K562 (cell line): Measurements from ENCODE around the gene MTO1. TPM values are rescaled to one million over a fixed set of nuclear protein-coding genes. Genes with fewer than 3 reads are reported as not detected.

ENCODE experiments used
- CEBPZ ChIP-seq: fragments of 150-350 bp; IDR thresholded peaks from 2 replicates; pipeline ENCODE4 v1.6.1; 2014; ENCODE audit warnings: low read depth, mild to moderate bottlenecking, low read length, borderline replicate concordance
- CREB1 ChIP-seq, 2 experiments: sonication (generic) in 1 of 2; formaldehyde crosslinking in 1 of 2; IDR thresholded peaks; 2 replicates each; pipeline versions ENCODE4 v1.6.1 to v1.8.0; 2012 to 2022; ENCODE audit warnings: inconsistent platforms in 1 of 2, mild to moderate bottlenecking in 1 of 2, missing genetic modification reagents in 1 of 2, moderate library complexity in 1 of 2
- CXXC5 ChIP-seq: fragments of 250-450 bp; sonication (Bioruptor Pico); IDR thresholded peaks from 2 replicates; pipeline ENCODE4 v1.8.0; 2022; ENCODE audit warnings: inconsistent platforms, mild to moderate bottlenecking, moderate library complexity
- HMG20A ChIP-seq: fragments of 450-650 bp; formaldehyde crosslinking; conservative IDR thresholded peaks from 2 replicates; pipeline ENCODE4 v1.4.0; 2020; ENCODE audit warnings: mild to moderate bottlenecking, mixed read lengths
- HNRNPLL ChIP-seq: fragments of 200-400 bp; formaldehyde crosslinking; IDR thresholded peaks from 2 replicates; pipeline ENCODE4 v1.6.1; 2017; ENCODE audit warnings: low read length, low read depth, mild to moderate bottlenecking; ENCODE audit not compliant: poor library complexity, severe bottlenecking
- IFI16 ChIP-seq: fragments of 250-450 bp; sonication (Bioruptor Pico); IDR thresholded peaks from 2 replicates; pipeline ENCODE4 v2.1.2; 2022; ENCODE audit warnings: mild to moderate bottlenecking, inconsistent platforms
- KAT2B ChIP-seq: IDR thresholded peaks from one replicate; pipeline ENCODE4 v1.6.1; 2012; ENCODE audit warnings: low read depth, mild to moderate bottlenecking, control low read depth, inconsistent platforms, low read length, moderate library complexity
- KLF16 ChIP-seq: IDR thresholded peaks from 2 replicates; pipeline ENCODE4 v1.6.1; 2016; ENCODE audit warnings: antibody characterized with exemption
- MAFK ChIP-seq: IDR thresholded peaks from 2 replicates; pipeline ENCODE4 v1.6.1; 2011; ENCODE audit warnings: low read length, improper control_type of control experiment
- TAF15 ChIP-seq: fragments of 200-400 bp; formaldehyde crosslinking; IDR thresholded peaks from 2 replicates; pipeline ENCODE4 v1.6.1; 2017; ENCODE audit warnings: mild to moderate bottlenecking, low read depth, low read length, moderate library complexity
- ZBTB12 ChIP-seq: fragments of 250-450 bp; sonication (Bioruptor Pico); IDR thresholded peaks from 2 replicates; pipeline ENCODE4 v1.4.0; 2020
- ZNF3 ChIP-seq: fragments of 250-450 bp; sonication (Bioruptor Pico); IDR thresholded peaks from 2 replicates; pipeline ENCODE4 v1.5.0; 2021; ENCODE audit warnings: mild to moderate bottlenecking, moderate library complexity
- ZNF384 ChIP-seq: IDR thresholded peaks from 2 replicates; pipeline ENCODE4 v1.6.1; 2012; ENCODE audit warnings: low read depth, low read length, improper control_type of control experiment
- ZNF583 ChIP-seq: fragments of 250-450 bp; sonication (Bioruptor Pico); IDR thresholded peaks from 2 replicates; pipeline ENCODE4 v1.4.0; 2020
- polyA plus RNA-seq, 8 experiments: library from polyadenylated mRNA; depleted of rRNA in 4 of 8; stranded (reverse) in 5 of 8; unstranded in 3 of 8; fragments of >200 nt; fragmentation: Nextera tagmentation in 2 of 8; fragmentation: Illumina TruSeq in 1 of 8; extraction: Ambion mirVana in 2 of 8; extraction: Trizol in 1 of 8; gene quantifications; 2 replicates each; pipeline versions ENCODE4 v1.2.1 to v1.2.3, GENCODE V29; 2011 to 2014; ENCODE audit warnings: inconsistent platforms in 1 of 8, missing spikeins in 1 of 8
- total RNA-seq, 7 experiments: library from RNA; depleted of rRNA in 6 of 7; stranded (reverse); fragments of >200 nt in 6 of 7; fragmentation: Illumina TruSeq in 2 of 7; extraction: Trizol in 2 of 7; gene quantifications; 2 replicates each; pipeline versions ENCODE4 v1.2.1 to v1.2.3, GENCODE V29; 2011 to 2021; ENCODE audit warnings: low replicate concordance in 1 of 7
- TF ChIP-seq, protein P1 (sequence below): sonication (generic); formaldehyde crosslinking; IDR thresholded peaks from 2 replicates; pipeline ENCODE4 v1.8.1; 2023; ENCODE audit warnings: missing genetic modification reagents, mild to moderate bottlenecking, borderline replicate concordance
- TF ChIP-seq, protein P2 (sequence below): conservative IDR thresholded peaks from 2 replicates; pipeline ENCODE4 v1.6.1; 2011; ENCODE audit warnings: low read depth, mild to moderate bottlenecking, low read length; ENCODE audit not compliant: control insufficient read depth

The MTO1 gene
- total and polyA plus RNA-seq, 9 of the 15 experiments (the other 6 are each of a cell fraction or from before 2014, with no cell fraction given) = 33.4 to 62.3 (median 50.6) TPM

DNA sequence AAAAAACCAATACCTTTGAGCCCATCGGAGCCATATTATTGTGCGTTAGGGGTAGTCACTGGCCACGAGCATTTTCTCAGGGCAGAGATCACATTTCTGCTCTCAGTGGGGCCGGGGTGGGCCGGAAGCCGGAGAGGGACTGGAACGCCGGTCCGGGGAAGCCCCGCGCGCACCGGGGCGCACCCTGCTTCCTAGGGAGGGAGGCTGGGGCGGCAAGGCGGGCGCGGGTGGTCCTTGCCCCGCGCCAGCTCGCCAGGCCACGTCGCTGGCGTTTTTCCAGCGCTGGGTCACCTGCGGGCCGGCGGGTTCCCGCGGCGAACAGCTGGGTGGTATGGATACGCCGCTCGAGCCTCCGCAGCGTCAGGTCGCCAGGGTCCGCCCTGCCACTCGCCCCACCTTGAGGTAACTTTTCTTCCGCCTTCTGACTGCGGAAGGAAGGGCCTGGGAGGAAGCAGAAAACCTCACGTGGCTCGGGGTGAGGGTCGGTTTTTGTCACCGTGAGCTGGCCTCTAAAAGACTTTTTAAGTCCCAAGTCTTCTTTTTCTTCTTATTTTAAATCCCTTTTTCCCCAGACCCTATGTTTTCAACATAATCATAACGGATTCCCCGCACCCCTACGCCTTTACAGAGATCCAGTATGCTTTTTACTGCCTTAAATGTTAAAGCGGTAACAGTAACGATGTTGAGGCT lies 62.0 kb downstream of the MTO1 start (continued):
- TF ChIP-seq CEBPZ (no peak), KLF16 (no peak), KAT2B (no peak), HNRNPLL (peak; percentile 45), ZNF583 (CRISPR knock-in tag) (no peak; the same call in 1 of the 2 replicates), CXXC5 (CRISPR knock-in tag) (peak; percentile 87), CREB1 (IDR thresholded peaks at IDR 0.05) (0 out of 2 replicates have a peak, but pooled peaks have one; percentile 17), CREB1 (CRISPR knock-in tag; IDR thresholded peaks at IDR 0.05) (peak; percentile 28; the same call in 1 of the 2 replicates), MAFK (no peak), ZNF3 (CRISPR knock-in tag) (no peak), ZBTB12 (CRISPR knock-in tag) (no peak), ZNF384 (no peak), TAF15 (no peak), IFI16 (CRISPR knock-in tag) (no peak), HMG20A (CRISPR knock-in tag) (no peak)
- TF ChIP-seq, protein P1, sequence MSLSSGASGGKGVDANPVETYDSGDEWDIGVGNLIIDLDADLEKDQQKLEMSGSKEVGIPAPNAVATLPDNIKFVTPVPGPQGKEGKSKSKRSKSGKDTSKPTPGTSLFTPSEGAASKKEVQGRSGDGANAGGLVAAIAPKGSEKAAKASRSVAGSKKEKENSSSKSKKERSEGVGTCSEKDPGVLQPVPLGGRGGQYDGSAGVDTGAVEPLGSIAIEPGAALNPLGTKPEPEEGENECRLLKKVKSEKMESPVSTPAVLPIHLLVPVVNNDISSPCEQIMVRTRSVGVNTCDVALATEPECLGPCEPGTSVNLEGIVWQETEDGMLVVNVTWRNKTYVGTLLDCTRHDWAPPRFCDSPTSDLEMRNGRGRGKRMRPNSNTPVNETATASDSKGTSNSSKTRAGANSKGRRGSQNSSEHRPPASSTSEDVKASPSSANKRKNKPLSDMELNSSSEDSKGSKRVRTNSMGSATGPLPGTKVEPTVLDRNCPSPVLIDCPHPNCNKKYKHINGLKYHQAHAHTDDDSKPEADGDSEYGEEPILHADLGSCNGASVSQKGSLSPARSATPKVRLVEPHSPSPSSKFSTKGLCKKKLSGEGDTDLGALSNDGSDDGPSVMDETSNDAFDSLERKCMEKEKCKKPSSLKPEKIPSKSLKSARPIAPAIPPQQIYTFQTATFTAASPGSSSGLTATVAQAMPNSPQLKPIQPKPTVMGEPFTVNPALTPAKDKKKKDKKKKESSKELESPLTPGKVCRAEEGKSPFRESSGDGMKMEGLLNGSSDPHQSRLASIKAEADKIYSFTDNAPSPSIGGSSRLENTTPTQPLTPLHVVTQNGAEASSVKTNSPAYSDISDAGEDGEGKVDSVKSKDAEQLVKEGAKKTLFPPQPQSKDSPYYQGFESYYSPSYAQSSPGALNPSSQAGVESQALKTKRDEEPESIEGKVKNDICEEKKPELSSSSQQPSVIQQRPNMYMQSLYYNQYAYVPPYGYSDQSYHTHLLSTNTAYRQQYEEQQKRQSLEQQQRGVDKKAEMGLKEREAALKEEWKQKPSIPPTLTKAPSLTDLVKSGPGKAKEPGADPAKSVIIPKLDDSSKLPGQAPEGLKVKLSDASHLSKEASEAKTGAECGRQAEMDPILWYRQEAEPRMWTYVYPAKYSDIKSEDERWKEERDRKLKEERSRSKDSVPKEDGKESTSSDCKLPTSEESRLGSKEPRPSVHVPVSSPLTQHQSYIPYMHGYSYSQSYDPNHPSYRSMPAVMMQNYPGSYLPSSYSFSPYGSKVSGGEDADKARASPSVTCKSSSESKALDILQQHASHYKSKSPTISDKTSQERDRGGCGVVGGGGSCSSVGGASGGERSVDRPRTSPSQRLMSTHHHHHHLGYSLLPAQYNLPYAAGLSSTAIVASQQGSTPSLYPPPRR (CRISPR knock-in tag) = no peak
- TF ChIP-seq, protein P2, sequence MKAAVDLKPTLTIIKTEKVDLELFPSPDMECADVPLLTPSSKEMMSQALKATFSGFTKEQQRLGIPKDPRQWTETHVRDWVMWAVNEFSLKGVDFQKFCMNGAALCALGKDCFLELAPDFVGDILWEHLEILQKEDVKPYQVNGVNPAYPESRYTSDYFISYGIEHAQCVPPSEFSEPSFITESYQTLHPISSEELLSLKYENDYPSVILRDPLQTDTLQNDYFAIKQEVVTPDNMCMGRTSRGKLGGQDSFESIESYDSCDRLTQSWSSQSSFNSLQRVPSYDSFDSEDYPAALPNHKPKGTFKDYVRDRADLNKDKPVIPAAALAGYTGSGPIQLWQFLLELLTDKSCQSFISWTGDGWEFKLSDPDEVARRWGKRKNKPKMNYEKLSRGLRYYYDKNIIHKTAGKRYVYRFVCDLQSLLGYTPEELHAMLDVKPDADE = peak; percentile 88
